ENCODE data around the gene ERC2. TPM values are rescaled to one million over a fixed set of nuclear protein-coding genes. Genes with fewer than 3 reads are reported as not detected.

The ERC2 gene
- total and polyA plus RNA-seq, 2 of the 8 experiments (the other 6 are each of a cell fraction or from before 2014, with no cell fraction given): 16.4 to 22.8 TPM

DNA sequence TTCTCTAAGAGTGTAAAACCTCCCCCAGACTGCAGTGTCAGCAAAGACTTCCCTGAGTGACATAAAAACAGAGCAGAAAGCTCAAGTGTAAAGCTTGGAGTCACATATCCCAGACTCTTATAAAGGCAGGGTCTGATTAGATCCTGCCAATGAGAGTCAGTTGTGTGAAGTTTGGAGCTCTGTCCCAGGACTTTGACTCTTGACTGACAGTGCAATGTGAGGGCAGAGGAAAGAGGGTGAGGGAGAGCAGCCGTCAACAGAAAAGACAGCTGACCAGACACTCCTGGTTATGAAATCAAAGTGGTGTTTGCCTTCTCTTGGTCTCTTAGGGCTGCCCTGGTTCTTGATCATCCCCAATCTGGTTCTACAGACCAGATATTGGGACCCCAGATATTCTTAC is 393.2 kb downstream of the ERC2 start:
- Histone ChIP-seq H2AK5ac (ENCODE audit: low read depth, low read length) (no peak overlapping the region), H3K56ac (replicated peaks; ENCODE audit: insufficient read length, low read depth, low read length) (no peak overlapping the region), H3K4me2 (ENCODE audit: insufficient read depth in 1 of 2, low read depth in 2 of 2, low read length in 2 of 2) (no peak overlapping the region), H2BK5ac (ENCODE audit: low read depth, low read length) (no peak overlapping the region), H2BK20ac (ENCODE audit: low read length) (no peak overlapping the region), H4K8ac (ENCODE audit: extremely low read depth, insufficient read depth, low read length) (no peak overlapping the region), H3K14ac (ENCODE audit: insufficient read length) (no peak overlapping the region), H2BK15ac (ENCODE audit: low read length) (no peak overlapping the region), H3K9me3 (ENCODE audit: insufficient read depth in 2 of 2, low read depth in 1 of 2, low read length in 1 of 2) (no peaks in the 10 kb centered on the region), H4K91ac (replicated peaks; ENCODE audit: insufficient read length, low read length) (no peak overlapping the region), H3K18ac (ENCODE audit: extremely low read depth, low read length) (no peak overlapping the region), H3K23ac (ENCODE audit: insufficient read length) (no peak overlapping the region), H4K5ac (ENCODE audit: insufficient read length, low read depth, low read length) (no peak overlapping the region), H3K4me3 (ENCODE audit: extremely low read depth in 1 of 4, insufficient read depth in 2 of 4, low read depth in 3 of 4, low read length in 4 of 4) (no peak overlapping the region), H3K79me1 (ENCODE audit: low read depth, low read length) (no peaks in the 10 kb centered on the region), H3K36me3 (ENCODE audit: control insufficient read depth in 2 of 4, insufficient read depth in 4 of 4, low read length in 3 of 4) (no peaks in the 10 kb centered on the region), H3K27ac (ENCODE audit: low read depth, low read length) (no peak overlapping the region), H2BK12ac (ENCODE audit: low read depth, low read length) (no peak overlapping the region), H2AFZ (ENCODE audit: low read length) (no peak overlapping the region), H3K79me2 (ENCODE audit: control insufficient read depth in 1 of 2, insufficient read depth in 2 of 2, low read length in 2 of 2) (no peaks in the 10 kb centered on the region), H3K4ac (replicated peaks; ENCODE audit: insufficient read length, low read depth, low read length) (no peak overlapping the region), H3K23me2 (ENCODE audit: low read depth, low read length) (no peaks in the 10 kb centered on the region), H3K4me1 (replicated peaks in 1 of 4; ENCODE audit: control insufficient read depth in 3 of 4, insufficient read depth in 4 of 4, low read length in 3 of 4) (no peaks in the 10 kb centered on the region), H4K20me1 (replicated peaks in 1 of 2; ENCODE audit: control insufficient read depth in 1 of 2, insufficient read depth in 2 of 2, low read length in 2 of 2) (no peaks in the 10 kb centered on the region), H2BK120ac (replicated peaks; ENCODE audit: low read depth, low read length) (no peak overlapping the region), H3K27me3 (replicated peaks in 1 of 4; ENCODE audit: control insufficient read depth in 3 of 4, extremely low read depth in 1 of 4, insufficient read depth in 3 of 4, low read length in 3 of 4) (no peaks in the 10 kb centered on the region), H3K9ac (replicated peaks in 1 of 4; ENCODE audit: extremely low read depth in 1 of 4, low read depth in 3 of 4, low read length in 3 of 4) (no peak overlapping the region)
- CTCF ChIA-PET (ENCODE audit: partially characterized antibody): interaction anchor here (0.6 to 1.0 kb wide), 3 partner anchors 15 to 1466 kb away, joined by 3 to 4 read pairs (median 4); no protein-coding TSS in a partner anchor
- FAIRE-seq: no peak
- no peak for DNase-seq (ENCODE audit: low read depth in 1 of 2, low spot score in 2 of 2)
- POLR2A ChIA-PET (ENCODE audit: partially characterized antibody): no interaction called here
- WGBS, 2 experiments (ENCODE audit: extremely low coverage in 1 of 2, insufficient coverage in 1 of 2, insufficient read length in 1 of 2, insufficient replicate concordance in 2 of 2, low coverage in 1 of 2, low lambda C conversion rate in 2 of 2, missing lambda C conversion rate in 1 of 2): 86% methylated on average over 1 of the region's 1 CpG; no CpG with 5 or more reads in 1 of the 2 experiments

Measured in H1 (cell line).